Keratinocyte (primary cell): ENCODE measurements around the gene ZNF784. TPM values are rescaled to one million over a fixed set of nuclear protein-coding genes. Genes with fewer than 3 reads are reported as not detected.

Experiments used
- DNase-seq: peaks from one replicate; pipeline ENCODE4 v3.0.0-alpha.2; 2011; ENCODE audit warnings: low read depth, missing footprints, low spot score
- FAIRE-seq: peaks from 2 replicates; lab custom pipeline; 2011; peaks lifted over from hg19 to GRCh38; lab: Jason Lieb, UNC
- H2AFZ ChIP-seq: 2 replicates; pipeline ENCODE4 v1.6.0; 2012; ENCODE audit warnings: low read length, control low read depth, inconsistent platforms; ENCODE audit not compliant: control insufficient read depth
- H3K27ac ChIP-seq: 2 replicates; pipeline ENCODE4 v1.5.1; 2011; ENCODE audit warnings: low read length; ENCODE audit not compliant: control insufficient read depth, insufficient read depth
- H3K27me3 ChIP-seq: 3 replicates; pipeline ENCODE4 v1.6.0; 2011; ENCODE audit warnings: low read length; ENCODE audit not compliant: control insufficient read depth, insufficient read depth; ENCODE audit errors: extremely low read depth
- H3K36me3 ChIP-seq, 2 experiments: 2 replicates in 1 of 2; 3 replicates in 1 of 2; pipeline ENCODE4 v1.5.1; 2011; ENCODE audit warnings: low read length in 2 of 2, mild to moderate bottlenecking in 1 of 2; ENCODE audit not compliant: control insufficient read depth in 2 of 2, insufficient read depth in 2 of 2; ENCODE audit errors: extremely low read depth in 1 of 2
- H3K4me1 ChIP-seq: 3 replicates; pipeline ENCODE4 v1.5.1; 2011; ENCODE audit warnings: low read length; ENCODE audit not compliant: control insufficient read depth, insufficient read depth; ENCODE audit errors: extremely low read depth
- H3K4me2 ChIP-seq: 3 replicates; pipeline ENCODE4 v1.6.0; 2011; ENCODE audit warnings: low read depth, low read length; ENCODE audit not compliant: control insufficient read depth, insufficient read depth; ENCODE audit errors: extremely low read depth
- H3K4me3 ChIP-seq, 3 experiments: fragments of 200-600 bp in 1 of 3; sonication (generic) in 1 of 3; 2 replicates in 2 of 3; 3 replicates in 1 of 3; pipeline ENCODE4 v1.5.1; 2011 to 2016; ENCODE audit warnings: low read length in 3 of 3, mild to moderate bottlenecking in 3 of 3, control low read depth in 2 of 3, inconsistent platforms in 1 of 3, low read depth in 1 of 3, mixed read lengths in 1 of 3, mixed run types in 1 of 3, moderate library complexity in 1 of 3; ENCODE audit not compliant: control insufficient read depth in 2 of 3, insufficient read depth in 2 of 3; ENCODE audit errors: extremely low read depth in 1 of 3
- H3K79me2 ChIP-seq: 2 replicates; pipeline ENCODE4 v1.6.0; 2012; ENCODE audit warnings: low read length; ENCODE audit not compliant: control insufficient read depth, insufficient read depth
- H3K9ac ChIP-seq: 3 replicates; pipeline ENCODE4 v1.6.0; 2011; ENCODE audit warnings: low read length; ENCODE audit not compliant: control insufficient read depth, insufficient read depth; ENCODE audit errors: extremely low read depth
- H3K9me1 ChIP-seq: 3 replicates; pipeline ENCODE4 v1.6.0; 2011; ENCODE audit warnings: low read length; ENCODE audit not compliant: control insufficient read depth, insufficient read depth; ENCODE audit errors: extremely low read depth
- H3K9me3 ChIP-seq: 2 replicates; pipeline ENCODE4 v1.5.1; 2012; ENCODE audit warnings: low read depth, low read length; ENCODE audit not compliant: control insufficient read depth
- H4K20me1 ChIP-seq: 3 replicates; pipeline ENCODE4 v1.6.0; 2011; ENCODE audit warnings: low read length; ENCODE audit not compliant: control insufficient read depth, insufficient read depth; ENCODE audit errors: extremely low read depth
- CTCF ChIP-seq, 3 experiments: IDR thresholded peaks in 1 of 3; conservative IDR thresholded peaks in 1 of 3; optimal IDR thresholded peaks in 1 of 3; 2 replicates in 2 of 3; 3 replicates in 1 of 3; pipeline versions ENCODE3 to v1.5.1; 2011; ENCODE audit warnings: low read length in 3 of 3, mild to moderate bottlenecking in 3 of 3, moderate library complexity in 2 of 3, control low read depth in 1 of 3, inconsistent platforms in 1 of 3; ENCODE audit not compliant: insufficient read depth in 2 of 3; ENCODE audit errors: extremely low read depth in 1 of 3
- EZH2 ChIP-seq: IDR thresholded peaks from one replicate; pipeline ENCODE4 v1.6.1; 2012; ENCODE audit warnings: inconsistent platforms, mild to moderate bottlenecking, low read length, moderate library complexity
- dilution Hi-C: fragments of 300-500 bp; cut with MboI; formaldehyde crosslinking; loops from one replicate; pipeline ENCODE4 v1.7.0; 2020; ENCODE audit warnings: low sequenced_read_pairs; ENCODE audit not compliant: extremely low pct_ligation_motif_present
- polyA plus RNA-seq, 5 experiments: library from polyadenylated mRNA; depleted of rRNA in 3 of 5; stranded (reverse) in 3 of 5; stranded (forward) in 1 of 5; unstranded in 1 of 5; fragments of >200 nt; gene quantifications; 1 replicate in 1 of 5; 2 replicates in 3 of 5; 3 replicates in 1 of 5; pipeline versions ENCODE4 v1.2.1 to v1.2.3, GENCODE V29; 2011 to 2012; ENCODE audit warnings: missing spikeins in 2 of 5, low read depth in 1 of 5, low replicate concordance in 1 of 5

ZNF784 gene
- polyA plus RNA-seq, 1 donor (not counting 4 experiments of a cell fraction or from before 2014, with no cell fraction given) = 2.1 TPM

- FAIRE-seq = no peak
- TF ChIP-seq CTCF (optimal IDR thresholded peaks at IDR 0.05 in 1 of 3, IDR thresholded peaks at IDR 0.05 in 1 of 3, conservative IDR thresholded peaks at IDR 0.05 in 1 of 3; ENCODE audit: extremely low read depth in 1 of 3, insufficient read depth in 2 of 3, low read length in 3 of 3) (no peak), EZH2 (no peak)
- no peaks in the 10 kb centered on the region for H4K20me1 ChIP-seq
- no peak for DNase-seq
- H3K27me3 ChIP-seq = no peaks in the 10 kb centered on the region
- no peaks in the 10 kb centered on the region for H3K9me1 ChIP-seq
- H3K9ac ChIP-seq = peak overlapping the region; percentile 88
- peaks cover 7 to 16% of the 10 kb centered on the region in 2 experiments for H3K36me3 ChIP-seq
- peak overlapping the region; percentile 74 to 92 (median 90) for H3K4me3 ChIP-seq
- H3K27ac ChIP-seq = peak overlapping the region; percentile 67
- H3K4me1 ChIP-seq = peaks cover 32% of the 10 kb centered on the region
- dilution Hi-C loops = no loop called here
- H2AFZ ChIP-seq = no peak overlapping the region
- H3K79me2 ChIP-seq = peaks cover 51% of the 10 kb centered on the region
- peak overlapping the region; percentile 90 for H3K4me2 ChIP-seq
- H3K9me3 ChIP-seq = no peaks in the 10 kb centered on the region
Observed at GRCh38 chr19:55641426-55642152, 17.2 kb upstream of the ZNF784 start.

- dilution Hi-C loops = no loop called here
- Histone ChIP-seq H3K4me1 (peaks cover 39% of the 10 kb centered on the region), H3K27me3 (no peaks in the 10 kb centered on the region), H3K9ac (peak within 1 kb of the TSS; percentile 88), H3K4me2 (peak within 1 kb of the TSS; percentile 90), H3K9me1 (peaks cover 2% of the 10 kb centered on the region), H2AFZ (peak within 1 kb of the TSS; percentile 69), H4K20me1 (no peaks in the 10 kb centered on the region), H3K9me3 (no peaks in the 10 kb centered on the region), H3K79me2 (peaks cover 57% of the 10 kb centered on the region), H3K4me3 (peak within 1 kb of the TSS; percentile 74 to 92 (median 84)), H3K27ac (peak within 1 kb of the TSS; percentile 67), H3K36me3 (peaks cover 7 to 16% of the 10 kb centered on the region in 2 experiments)
- DNase-seq (no peak), FAIRE-seq (no peak)
- TF ChIP-seq CTCF (optimal IDR thresholded peaks at IDR 0.05 in 1 of 3, IDR thresholded peaks at IDR 0.05 in 1 of 3, conservative IDR thresholded peaks at IDR 0.05 in 1 of 3; ENCODE audit: extremely low read depth in 1 of 3, insufficient read depth in 2 of 3, low read length in 3 of 3) (no peak), EZH2 (no peak)
Observed at GRCh38 chr19:55640577-55641425, 16.4 kb upstream of the ZNF784 start, which contains the start of gene ZNF580. Gene ZNF580, plus strand, starts transcription at chr19:55641002. Its CDS starts 1,507 bp downstream, at chr19:55642509.
